DOHH2 (cell line): ENCODE results near the gene XPC.

Source experiments
- H3F3A ChIP-seq: fragments of 200-600 bp; sonication (generic), shearing (Covaris generic); 2 replicates; pipeline ENCODE4 v1.6.0; 2016; ENCODE audit warnings: antibody characterized with exemption, mild to moderate bottlenecking; ENCODE audit not compliant: control insufficient read depth, insufficient read depth
- H3K27ac ChIP-seq: fragments of 200-600 bp; sonication (generic); 2 replicates; pipeline ENCODE4 v1.5.1; 2014; ENCODE audit warnings: low read depth, mild to moderate bottlenecking, low read length, moderate library complexity
- H3K27me3 ChIP-seq: fragments of 200-600 bp; sonication (generic); 2 replicates; pipeline ENCODE4 v1.6.1; 2014; ENCODE audit warnings: mild to moderate bottlenecking, low read length, mixed read lengths; ENCODE audit not compliant: control insufficient read depth
- H3K36me3 ChIP-seq: fragments of 200-600 bp; sonication (generic); 2 replicates; pipeline ENCODE4 v1.6.1; 2014; ENCODE audit warnings: mild to moderate bottlenecking, low read length, moderate library complexity, mixed read lengths; ENCODE audit not compliant: control insufficient read depth
- H3K4me1 ChIP-seq: fragments of 200-600 bp; sonication (generic); 2 replicates; pipeline ENCODE4 v1.6.1; 2014; ENCODE audit warnings: mild to moderate bottlenecking, low read length, mixed read lengths; ENCODE audit not compliant: control insufficient read depth
- H3K4me2 ChIP-seq: fragments of 200-600 bp; sonication (generic); 2 replicates; pipeline ENCODE4 v1.6.0; 2014; ENCODE audit warnings: mild to moderate bottlenecking, low read length, moderate library complexity
- H3K4me3 ChIP-seq: fragments of 200-600 bp; sonication (generic); 2 replicates; pipeline ENCODE4 v1.5.1; 2014; ENCODE audit warnings: mild to moderate bottlenecking, low read length, mixed read lengths
- H3K79me2 ChIP-seq: fragments of 200-600 bp; sonication (generic); 2 replicates; pipeline ENCODE4 v1.6.1; 2014; ENCODE audit warnings: mild to moderate bottlenecking, low read length, mixed read lengths; ENCODE audit not compliant: control insufficient read depth
- H3K9me2 ChIP-seq: fragments of 200-600 bp; sonication (generic); replicated peaks from 2 replicates; pipeline ENCODE4 v1.6.1; 2014; ENCODE audit warnings: mild to moderate bottlenecking, low read length, mixed read lengths; ENCODE audit not compliant: control insufficient read depth
- H3K9me3 ChIP-seq: fragments of 200-600 bp; sonication (generic); 2 replicates; pipeline ENCODE4 v1.6.1; 2014; ENCODE audit warnings: antibody characterized with exemption, low read length, mixed read lengths; ENCODE audit not compliant: control insufficient read depth, insufficient read depth
- H4K20me1 ChIP-seq: fragments of 200-600 bp; sonication (generic); 2 replicates; pipeline ENCODE4 v1.6.0; 2014; ENCODE audit warnings: low read depth, mild to moderate bottlenecking, antibody characterized with exemption, low read length, moderate library complexity; ENCODE audit not compliant: control insufficient read depth, insufficient read depth
- EZH2phosphoT487 ChIP-seq: fragments of 200-600 bp; sonication (generic); IDR thresholded peaks from 2 replicates; pipeline ENCODE4 v1.6.1; 2017; ENCODE audit warnings: borderline replicate concordance, mild to moderate bottlenecking, antibody characterized with exemption, low read length, moderate library complexity, mixed read lengths
- TF ChIP-seq, protein P1 (sequence below): fragments of 200-600 bp; sonication (generic); IDR thresholded peaks from one replicate; pipeline ENCODE4 v1.5.1; 2014; ENCODE audit warnings: antibody characterized with exemption, mild to moderate bottlenecking, low read depth, low read length; ENCODE audit not compliant: poor library complexity, severe bottlenecking

XPC gene

DNA sequence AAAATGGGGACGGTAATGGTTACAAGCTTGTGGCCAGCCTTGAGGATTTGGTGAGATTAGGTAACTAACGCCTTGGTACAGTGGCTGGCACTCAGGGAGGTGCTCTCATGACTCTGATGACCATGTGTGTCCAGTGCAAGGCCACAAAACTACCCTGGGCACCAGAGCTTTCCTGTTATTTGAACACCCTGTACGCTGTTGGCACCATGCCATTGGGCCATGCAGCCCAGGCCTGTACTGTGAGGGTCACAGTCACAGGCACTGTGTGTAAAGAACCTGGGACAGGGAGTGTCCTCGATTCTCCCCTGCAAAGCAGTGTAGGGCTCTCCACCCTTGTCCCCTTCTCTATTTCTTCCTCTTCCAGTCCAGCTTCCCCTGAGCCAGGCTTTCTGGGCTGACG, 47.3 kb downstream of the XPC start:
- Histone ChIP-seq H3K27ac (no peak overlapping the region), H3K9me2 (no peaks in the 10 kb centered on the region), H3K4me3 (no peak overlapping the region), H4K20me1 (0 out of 2 replicates have a peak, but pooled peaks cover 3% of the 10 kb centered on the region), H3K27me3 (no peaks in the 10 kb centered on the region), H3K36me3 (peaks cover 56% of the 10 kb centered on the region), H3K4me2 (no peak overlapping the region), H3K9me3 (no peaks in the 10 kb centered on the region), H3F3A (no peaks in the 10 kb centered on the region), H3K79me2 (peaks cover 26% of the 10 kb centered on the region), H3K4me1 (peaks cover 7% of the 10 kb centered on the region)
- TF ChIP-seq EZH2phosphoT487, result no peak
- TF ChIP-seq, protein P1, sequence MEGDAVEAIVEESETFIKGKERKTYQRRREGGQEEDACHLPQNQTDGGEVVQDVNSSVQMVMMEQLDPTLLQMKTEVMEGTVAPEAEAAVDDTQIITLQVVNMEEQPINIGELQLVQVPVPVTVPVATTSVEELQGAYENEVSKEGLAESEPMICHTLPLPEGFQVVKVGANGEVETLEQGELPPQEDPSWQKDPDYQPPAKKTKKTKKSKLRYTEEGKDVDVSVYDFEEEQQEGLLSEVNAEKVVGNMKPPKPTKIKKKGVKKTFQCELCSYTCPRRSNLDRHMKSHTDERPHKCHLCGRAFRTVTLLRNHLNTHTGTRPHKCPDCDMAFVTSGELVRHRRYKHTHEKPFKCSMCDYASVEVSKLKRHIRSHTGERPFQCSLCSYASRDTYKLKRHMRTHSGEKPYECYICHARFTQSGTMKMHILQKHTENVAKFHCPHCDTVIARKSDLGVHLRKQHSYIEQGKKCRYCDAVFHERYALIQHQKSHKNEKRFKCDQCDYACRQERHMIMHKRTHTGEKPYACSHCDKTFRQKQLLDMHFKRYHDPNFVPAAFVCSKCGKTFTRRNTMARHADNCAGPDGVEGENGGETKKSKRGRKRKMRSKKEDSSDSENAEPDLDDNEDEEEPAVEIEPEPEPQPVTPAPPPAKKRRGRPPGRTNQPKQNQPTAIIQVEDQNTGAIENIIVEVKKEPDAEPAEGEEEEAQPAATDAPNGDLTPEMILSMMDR, result no peak

- Histone ChIP-seq H3K4me1 (peaks cover 11% of the 10 kb centered on the region), H3K9me3 (no peaks in the 10 kb centered on the region), H3K4me2 (no peak overlapping the region), H3K79me2 (peaks cover 30% of the 10 kb centered on the region), H3F3A (no peaks in the 10 kb centered on the region), H4K20me1 (peaks cover 6% of the 10 kb centered on the region; the same call in 1 of the 2 replicates), H3K4me3 (no peak overlapping the region), H3K27ac (no peak overlapping the region), H3K27me3 (no peaks in the 10 kb centered on the region), H3K9me2 (no peaks in the 10 kb centered on the region), H3K36me3 (peaks cover 53% of the 10 kb centered on the region)
- TF ChIP-seq EZH2phosphoT487, result no peak
- TF ChIP-seq, protein P1, result no peak
These were observed 47.7 kb downstream of the XPC start for GRCh38 chr3:14130707-14131106.

- Histone ChIP-seq H3K4me1 (peaks cover 14% of the 10 kb centered on the region), H3K4me2 (no peak overlapping the region), H3F3A (no peaks in the 10 kb centered on the region), H3K27me3 (no peaks in the 10 kb centered on the region), H3K9me3 (no peaks in the 10 kb centered on the region), H3K79me2 (peaks cover 35% of the 10 kb centered on the region), H3K36me3 (peaks cover 49% of the 10 kb centered on the region), H3K27ac (no peak overlapping the region), H3K4me3 (no peak overlapping the region), H4K20me1 (peaks cover 6% of the 10 kb centered on the region; the same call in 1 of the 2 replicates), H3K9me2 (no peaks in the 10 kb centered on the region)
- TF ChIP-seq EZH2phosphoT487, result no peak
- TF ChIP-seq, protein P1, result no peak
These were observed 48.2 kb downstream of the XPC start for GRCh38 chr3:14130230-14130629.

- peaks cover 14% of the 10 kb centered on the region for H3K4me1 ChIP-seq
- H3F3A ChIP-seq, result no peaks in the 10 kb centered on the region
- H3K36me3 ChIP-seq, result peaks cover 51% of the 10 kb centered on the region
- no peak overlapping the region for H3K4me3 ChIP-seq
- H3K4me2 ChIP-seq, result no peak overlapping the region
- H3K27me3 ChIP-seq, result no peaks in the 10 kb centered on the region
- H3K9me2 ChIP-seq, result no peaks in the 10 kb centered on the region
- no peaks in the 10 kb centered on the region for H3K9me3 ChIP-seq
- TF ChIP-seq, protein P1, result no peak
- no peak for TF ChIP-seq EZH2phosphoT487
- peaks cover 6% of the 10 kb centered on the region; the same call in 1 of the 2 replicates for H4K20me1 ChIP-seq
- no peak overlapping the region for H3K27ac ChIP-seq
- peaks cover 42% of the 10 kb centered on the region for H3K79me2 ChIP-seq
These were observed 49.1 kb downstream of the XPC start for GRCh38 chr3:14129296-14129695.
